IPS-NIHi11 (cell line): ENCODE measurements around the gene ADARB2.
A peak's percentile ranks its signal among the peaks of the same experiment; 100 is the strongest.

Experiments
- DNase-seq: peaks from one replicate; pipeline ENCODE4 v3.0.0; 2012; ENCODE audit warnings: mixed read lengths, low spot score

Gene ADARB2

DNA sequence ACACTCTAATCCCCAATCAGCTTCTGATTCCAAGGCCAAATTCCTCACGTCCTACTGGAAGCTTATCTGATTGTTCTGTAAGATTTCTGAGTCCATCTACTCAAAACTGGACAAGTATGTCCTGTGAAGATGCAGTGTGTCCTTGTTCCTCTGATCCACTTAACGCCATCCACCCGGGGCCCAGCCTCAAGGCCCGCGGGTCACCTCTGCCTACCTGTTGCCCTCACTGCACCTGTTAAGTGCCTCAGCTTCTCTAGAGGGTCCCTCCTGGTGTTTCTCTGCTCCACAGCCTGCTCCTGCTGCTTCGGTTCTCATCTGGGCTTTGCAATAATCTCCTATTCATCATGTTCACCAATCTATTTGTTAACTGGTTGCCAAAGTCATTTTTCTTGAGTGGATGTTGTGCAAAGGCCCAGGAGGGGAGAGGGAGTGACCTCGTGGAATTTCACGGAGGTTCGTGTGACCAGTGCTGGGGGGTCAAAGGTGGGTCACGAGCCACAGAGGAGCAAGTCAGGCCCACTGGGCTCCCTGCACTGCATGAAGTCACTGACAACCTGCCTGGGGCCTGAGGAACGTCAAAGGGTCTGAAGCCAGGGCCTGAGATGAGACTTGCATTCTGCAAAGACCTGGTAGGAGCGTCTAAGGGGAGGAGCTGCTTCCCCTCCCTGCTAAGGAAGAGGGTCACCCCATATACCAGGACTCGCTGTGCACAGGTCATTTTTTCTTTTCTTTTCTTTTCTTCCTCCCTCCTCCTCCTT is 343.0 kb downstream of the ADARB2 start:
- no peak for DNase-seq

GRCh38 chr10:1393481-1393880 is 343.8 kb downstream of the ADARB2 start:
- DNase-seq, result no peak

- no peak for DNase-seq
These were observed 345.2 kb downstream of the ADARB2 start for GRCh38 chr10:1392127-1392526.

DNA sequence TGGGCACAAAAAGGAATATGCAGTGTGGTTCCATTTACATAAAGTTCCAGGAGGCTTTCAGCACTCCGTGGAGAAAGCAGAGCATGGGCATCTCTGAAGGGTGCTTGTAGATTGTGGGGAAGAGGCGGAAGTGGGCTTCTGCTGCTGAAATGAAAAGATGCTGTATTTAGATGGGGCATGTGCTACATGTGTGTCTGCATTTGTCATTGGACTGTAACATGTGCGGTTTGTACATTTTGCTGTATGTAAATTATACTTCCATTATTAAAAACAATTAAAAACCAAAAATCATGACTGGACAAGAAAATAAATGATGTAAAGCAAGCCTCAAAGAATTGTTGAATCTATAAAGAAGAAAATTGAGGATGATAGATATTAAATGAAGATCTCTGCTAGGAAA is 347.1 kb downstream of the ADARB2 start:
- no peak for DNase-seq

- no peak for DNase-seq
These were observed 353.3 kb downstream of the ADARB2 start for GRCh38 chr10:1384026-1384425.

DNA sequence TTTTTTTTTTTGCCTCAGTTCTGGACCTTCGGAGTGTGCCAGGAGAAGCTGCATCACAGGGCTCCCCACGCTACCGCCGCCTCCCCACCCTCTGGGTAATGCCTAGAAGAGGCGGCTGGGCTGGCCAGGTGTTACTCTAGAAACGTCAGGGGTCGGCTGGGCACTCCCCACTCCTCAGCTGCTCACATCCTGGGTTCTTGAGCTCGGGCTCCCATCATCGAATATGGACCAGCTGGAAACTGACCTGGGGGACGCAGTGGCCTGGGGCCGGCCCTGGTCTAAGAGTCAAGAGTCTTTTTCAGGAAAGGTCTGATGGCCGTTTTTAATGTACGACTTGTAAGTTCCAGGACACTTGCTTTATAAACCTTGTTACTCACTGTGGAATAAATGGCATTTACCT is 354.6 kb downstream of the ADARB2 start:
- DNase-seq, result no peak

DNA sequence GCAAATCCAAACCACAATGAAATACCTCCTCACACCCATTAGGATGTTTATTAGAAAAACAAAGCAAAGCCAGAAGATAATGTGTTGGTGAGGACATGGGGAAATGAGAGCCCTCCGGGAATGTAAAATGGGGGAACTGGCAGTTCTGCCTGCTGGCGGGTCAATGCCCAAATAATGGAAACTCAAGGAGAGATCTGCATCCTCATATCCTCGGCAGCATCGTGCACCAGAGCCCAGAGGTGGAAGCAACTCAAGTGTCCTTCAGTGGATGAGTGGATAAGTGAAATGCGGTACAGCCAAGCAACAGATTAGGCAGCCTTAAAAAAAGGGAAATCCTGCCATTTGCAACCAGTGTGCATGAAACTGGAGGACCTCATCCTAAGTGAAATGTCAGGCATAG is 356.0 kb downstream of the ADARB2 start:
- no peak for DNase-seq

DNA sequence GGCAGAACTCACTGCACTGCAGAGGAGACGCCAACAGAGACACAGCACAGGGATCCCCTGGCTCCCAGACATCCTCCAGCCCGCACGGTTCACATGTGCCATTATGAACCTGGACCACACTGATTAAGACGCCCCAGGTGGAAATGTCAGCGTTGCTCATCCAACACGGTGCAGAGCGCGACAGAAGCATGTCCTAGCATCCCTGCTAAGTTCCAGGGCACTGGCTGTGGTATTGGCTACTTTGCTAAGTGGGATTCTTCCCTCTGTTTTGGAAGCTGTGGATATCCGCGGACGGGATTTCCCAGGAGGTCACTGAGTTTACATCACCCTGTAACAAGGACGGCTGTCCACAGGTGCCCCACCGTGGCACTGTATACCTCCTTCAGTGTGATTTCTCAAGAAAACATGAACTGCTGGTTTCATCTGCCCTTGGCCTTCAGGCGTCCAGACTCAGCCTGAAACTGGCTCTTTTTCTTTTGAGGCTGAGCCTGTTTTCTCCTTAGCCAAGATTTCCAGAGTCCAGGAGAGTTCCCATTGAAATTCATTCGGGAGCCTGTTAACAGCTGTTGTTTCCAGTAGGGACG is 357.1 kb downstream of the ADARB2 start:
- DNase-seq, result no peak

DNA sequence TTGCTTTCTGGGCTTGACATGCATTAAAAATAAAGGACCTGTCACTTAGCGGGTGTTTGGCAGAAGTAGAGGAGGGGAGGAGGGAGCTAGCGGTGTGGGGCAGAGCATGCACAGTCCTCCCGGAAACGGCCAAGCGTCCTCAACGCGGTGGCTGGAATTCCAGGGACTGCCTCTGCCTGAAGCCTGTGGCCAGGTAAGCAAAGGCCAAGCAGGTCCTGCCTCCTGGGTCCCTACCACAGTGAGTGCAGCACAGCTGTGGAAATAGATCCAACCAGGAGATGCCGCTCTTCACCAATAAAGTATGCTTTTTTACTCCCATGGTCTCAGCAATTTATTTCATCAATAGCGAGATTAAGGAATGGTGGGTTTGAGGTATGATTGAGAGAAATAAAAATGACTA is 357.7 kb downstream of the ADARB2 start:
- peak; percentile 65 for DNase-seq

DNA sequence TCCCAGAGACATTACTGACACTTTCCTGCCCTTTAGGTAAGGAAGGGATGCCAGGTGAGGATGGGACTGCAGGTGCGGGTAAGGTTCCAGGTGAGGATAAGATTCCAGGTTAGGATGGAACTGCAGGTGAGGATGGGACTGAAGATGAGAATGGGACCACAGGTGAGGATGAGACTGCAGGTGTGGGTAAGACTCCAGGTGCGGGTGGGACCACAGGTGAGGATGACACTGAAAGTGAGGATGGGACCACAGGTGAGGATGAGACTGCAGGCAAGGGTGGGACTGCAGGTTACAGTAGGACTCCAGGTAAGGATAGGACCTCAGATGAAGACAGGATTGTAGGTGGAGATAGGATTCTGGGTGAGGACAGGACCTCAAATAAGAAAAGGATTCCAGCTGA is 358.9 kb downstream of the ADARB2 start:
- no peak for DNase-seq

- DNase-seq, result peak; percentile 4
These were observed 359.5 kb downstream of the ADARB2 start for GRCh38 chr10:1377740-1378397.

GRCh38 chr10:1377231-1377630 is 360.1 kb downstream of the ADARB2 start:
- DNase-seq, result no peak

DNA sequence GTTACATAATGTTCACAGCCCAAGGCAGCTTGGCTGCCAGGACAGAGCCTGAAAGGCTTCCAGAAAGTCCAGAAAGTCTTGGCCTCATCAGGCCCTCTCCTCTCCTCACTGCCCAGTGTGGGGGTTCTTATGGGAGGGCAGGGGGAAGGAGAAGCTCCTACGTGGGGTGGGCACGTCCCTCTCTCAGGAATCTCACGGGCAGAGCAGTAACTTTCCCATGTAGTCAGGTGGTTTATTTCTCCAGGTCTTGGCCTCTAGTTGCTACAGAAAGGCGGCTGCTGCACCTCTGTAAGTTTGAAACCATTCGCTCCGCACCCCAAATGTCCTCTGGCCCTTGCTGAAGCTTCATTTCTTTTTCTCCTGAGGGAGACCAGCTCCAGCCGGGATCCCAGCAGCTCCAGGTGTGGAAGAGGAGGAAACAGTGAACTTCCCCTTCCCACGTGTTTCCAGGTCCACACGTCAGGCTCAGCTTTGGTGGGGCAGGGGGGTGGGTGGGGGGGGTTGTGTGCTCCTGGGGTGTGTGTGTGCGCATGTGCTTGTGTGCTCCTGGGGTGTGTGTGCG is 360.9 kb downstream of the ADARB2 start:
- DNase-seq, result peak; percentile 2

DNA sequence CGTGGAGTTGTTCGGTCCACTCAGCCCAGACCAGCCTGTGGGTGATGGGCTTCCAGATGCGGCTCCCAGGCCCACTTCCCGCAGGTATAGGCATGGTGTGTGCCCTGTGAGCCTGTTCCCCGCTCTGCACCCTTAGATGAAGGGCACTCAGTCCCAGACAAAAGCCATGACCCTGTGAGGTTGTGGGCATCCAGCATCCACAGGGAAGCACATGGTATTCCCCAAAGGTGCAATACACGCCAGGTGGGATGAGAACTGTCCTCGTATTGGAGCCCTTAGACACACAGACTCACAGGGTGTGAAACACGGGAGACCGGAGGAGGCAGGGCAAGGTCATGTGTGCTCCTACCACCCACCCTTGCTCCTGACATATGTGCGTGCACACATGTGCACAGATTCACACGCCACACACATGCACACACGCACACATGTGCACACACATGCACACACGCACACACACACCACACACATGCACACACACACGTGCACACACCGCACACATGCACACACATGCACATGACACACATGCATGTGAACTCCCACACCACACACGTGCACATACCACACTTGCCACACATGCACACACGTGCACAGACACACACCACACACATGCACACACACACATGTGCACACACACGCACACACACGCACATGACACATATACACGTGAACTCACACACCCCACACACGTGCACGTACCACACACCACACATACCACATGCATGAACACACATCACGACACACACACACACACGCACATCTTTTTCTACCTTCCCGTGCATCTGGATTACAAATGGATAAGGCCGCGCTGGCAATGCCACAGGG is 361.8 kb downstream of the ADARB2 start:
- peak; percentile 1 for DNase-seq

- DNase-seq, result peak; percentile 3
These were observed 362.6 kb downstream of the ADARB2 start for GRCh38 chr10:1374511-1375345.

- DNase-seq, result no peak
These were observed 364.0 kb downstream of the ADARB2 start for GRCh38 chr10:1373287-1373686.

DNA sequence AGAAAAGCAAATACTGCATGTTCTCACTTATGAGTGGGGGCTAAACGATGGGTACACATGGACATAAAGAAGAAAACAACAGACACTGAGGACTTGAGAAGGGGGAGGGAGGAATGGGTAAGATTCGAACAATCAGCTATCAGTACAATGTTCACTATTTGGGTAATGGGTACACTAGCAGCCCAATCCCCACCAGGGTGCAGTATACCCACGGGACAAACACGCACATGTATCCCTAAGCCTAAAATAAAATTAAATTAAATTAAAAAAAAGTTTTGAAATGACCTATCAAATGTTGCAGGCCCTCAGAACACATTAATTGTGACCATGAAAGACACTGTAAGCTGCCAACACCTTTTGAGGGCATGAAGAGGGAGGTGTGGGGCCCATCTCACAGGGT is 365.1 kb downstream of the ADARB2 start:
- DNase-seq, result peak; percentile 3

GRCh38 chr10:1370298-1370697 is 367.0 kb downstream of the ADARB2 start:
- no peak for DNase-seq

DNA sequence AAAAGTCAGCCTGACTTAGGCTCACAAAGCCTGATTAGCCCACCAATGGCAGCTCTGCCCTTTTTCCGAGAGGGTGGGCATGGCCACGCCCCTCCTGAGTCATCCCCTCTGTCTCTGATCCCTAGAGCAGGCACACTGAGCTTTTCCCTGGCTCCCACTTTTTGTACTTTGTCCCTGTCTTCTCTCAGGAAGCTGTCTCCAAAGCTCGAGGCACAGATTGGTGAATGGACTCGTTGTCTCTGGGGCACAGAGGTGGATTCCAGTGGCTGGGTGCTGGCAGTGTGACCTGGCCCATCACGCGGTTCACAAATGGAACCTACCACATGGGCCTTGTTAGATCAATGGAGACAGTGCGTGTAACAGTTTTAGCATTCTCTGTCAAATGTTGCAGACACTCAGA is 367.7 kb downstream of the ADARB2 start:
- DNase-seq, result peak; percentile 38

GRCh38 chr10:1369197-1369596 is 368.1 kb downstream of the ADARB2 start:
- DNase-seq, result peak; percentile 16

GRCh38 chr10:1368842-1369171 is 368.5 kb downstream of the ADARB2 start:
- DNase-seq, result peak; percentile 81
